GM18858 (cell line): ENCODE data around the gene SMARCB1.
A peak's percentile ranks its signal among the peaks of the same experiment; 100 is the strongest.
"Not testable (repeated sequence)": the region's sequence is repeated elsewhere in the genome, so short reads cannot be mapped to it uniquely, and the experiment has no call there.

ENCODE experiments used
- ATAC-seq: cut with Tn5 transposase; IDR thresholded peaks from one replicate; pipeline ENCODE4 v1.9.1; 2021; ENCODE audit not compliant: unreplicated experiment

The SMARCB1 gene

DNA sequence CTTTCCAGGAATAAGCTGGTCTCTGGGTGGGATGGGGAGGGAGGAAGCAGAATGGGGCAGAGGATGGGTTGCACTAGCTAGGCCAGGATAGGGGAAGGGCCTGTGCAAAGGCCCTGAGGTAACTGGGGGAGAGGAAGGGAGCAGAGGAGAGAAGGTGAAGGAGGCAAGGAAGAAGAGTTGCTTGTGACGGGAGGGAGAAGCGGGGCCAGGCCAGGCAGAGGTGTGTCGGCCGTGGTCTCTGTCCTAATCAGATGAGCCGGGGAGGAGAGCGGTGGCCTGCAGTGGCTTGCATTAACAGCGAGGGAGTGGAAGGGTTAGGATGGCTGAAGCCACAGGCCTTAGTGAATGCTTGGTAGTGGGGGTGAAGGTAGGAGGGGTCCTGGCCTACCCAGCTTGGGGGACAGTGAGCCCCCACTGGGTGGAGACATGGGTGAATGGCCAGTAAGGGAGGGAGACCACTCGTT, 58.0 kb downstream of the SMARCB1 start:
- ATAC-seq, result no peak

DNA sequence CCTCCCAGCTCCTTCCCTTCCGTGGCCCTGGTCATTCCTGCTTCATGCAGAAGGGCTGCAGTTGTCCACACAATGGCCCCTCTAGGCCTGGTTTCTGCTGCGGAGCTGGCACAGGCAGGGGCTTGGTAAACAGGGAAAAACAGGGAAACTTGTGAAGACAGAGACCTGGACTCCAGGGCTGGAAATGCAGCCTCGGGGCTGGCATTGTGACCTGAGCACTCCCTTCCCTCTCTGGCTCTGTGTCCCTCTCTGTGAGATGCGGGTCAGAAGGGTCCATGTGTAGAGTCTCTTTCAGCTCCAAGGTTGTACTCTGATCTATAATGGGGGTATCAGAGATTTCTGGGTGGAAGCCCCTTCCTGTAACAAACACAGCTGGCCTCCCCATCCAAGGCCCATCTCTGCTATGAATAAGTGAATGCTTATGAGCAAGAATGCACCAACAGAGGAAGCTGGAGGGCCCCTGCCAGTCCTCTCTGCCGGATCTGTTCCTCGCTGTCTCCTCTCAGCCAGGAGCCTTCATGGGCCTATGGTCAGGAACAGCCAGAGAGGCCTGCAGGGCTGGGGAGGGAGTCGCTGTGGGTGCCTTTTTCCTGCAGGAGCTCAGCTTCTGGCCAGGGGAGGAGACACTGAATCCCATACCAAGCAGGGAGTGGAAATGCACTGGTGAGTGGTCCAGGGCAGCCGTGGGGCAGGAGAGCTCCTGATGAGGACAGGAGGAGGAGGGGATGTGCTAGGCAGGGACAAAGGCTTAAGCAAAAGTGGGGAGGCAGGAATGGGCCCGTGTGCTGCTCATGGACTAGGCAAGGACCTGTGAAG, 58.7 kb downstream of the SMARCB1 start:
- ATAC-seq, result no peak

DNA sequence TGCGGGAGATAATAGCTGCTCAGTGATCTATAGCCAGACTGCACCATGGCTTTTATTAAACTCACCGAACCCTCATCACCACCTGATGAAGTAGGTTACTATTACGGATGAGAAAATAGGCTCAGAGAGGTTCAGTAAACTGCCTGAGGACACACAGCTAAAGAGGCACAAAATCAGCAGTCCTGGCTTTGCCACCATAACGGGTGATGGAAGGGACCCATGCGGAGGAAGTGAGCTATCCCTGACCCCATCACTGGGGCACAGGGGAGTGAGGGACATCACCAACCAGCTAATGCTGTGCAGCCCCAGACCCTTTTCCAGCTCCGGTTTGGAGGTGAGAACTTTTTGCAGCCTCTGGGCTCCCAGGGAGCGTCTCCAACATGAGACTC, 59.3 kb downstream of the SMARCB1 start:
- no peak for ATAC-seq

DNA sequence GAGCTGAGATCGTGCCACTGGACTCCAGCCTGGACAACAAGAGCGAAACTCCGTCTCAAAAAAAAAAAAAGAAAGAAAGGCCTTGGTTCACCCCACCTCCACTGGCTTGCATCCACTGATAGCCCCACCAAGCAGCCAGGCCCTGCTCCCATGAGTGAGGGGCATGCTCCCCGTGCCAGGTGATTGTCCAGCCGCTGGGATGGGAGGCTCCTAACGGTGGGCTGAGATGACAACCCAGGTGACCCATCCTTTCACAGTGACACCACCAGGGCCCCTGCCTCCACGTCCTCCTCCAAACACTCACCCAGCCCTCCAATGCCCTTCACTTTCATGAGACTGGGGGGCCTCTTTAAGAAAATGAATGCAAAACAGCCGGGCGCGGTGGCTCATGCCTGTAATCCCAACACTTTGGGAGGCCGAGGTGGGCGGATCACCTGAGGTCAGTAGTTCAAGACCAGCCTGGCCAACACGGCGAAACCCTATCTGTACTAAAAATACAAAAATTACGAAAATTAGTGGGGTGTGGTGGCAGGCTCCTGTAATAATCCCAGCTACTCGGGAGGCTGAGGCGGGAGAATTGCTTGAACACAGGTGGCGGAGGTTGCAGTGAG, 60.6 kb downstream of the SMARCB1 start:
- no peak for ATAC-seq

DNA sequence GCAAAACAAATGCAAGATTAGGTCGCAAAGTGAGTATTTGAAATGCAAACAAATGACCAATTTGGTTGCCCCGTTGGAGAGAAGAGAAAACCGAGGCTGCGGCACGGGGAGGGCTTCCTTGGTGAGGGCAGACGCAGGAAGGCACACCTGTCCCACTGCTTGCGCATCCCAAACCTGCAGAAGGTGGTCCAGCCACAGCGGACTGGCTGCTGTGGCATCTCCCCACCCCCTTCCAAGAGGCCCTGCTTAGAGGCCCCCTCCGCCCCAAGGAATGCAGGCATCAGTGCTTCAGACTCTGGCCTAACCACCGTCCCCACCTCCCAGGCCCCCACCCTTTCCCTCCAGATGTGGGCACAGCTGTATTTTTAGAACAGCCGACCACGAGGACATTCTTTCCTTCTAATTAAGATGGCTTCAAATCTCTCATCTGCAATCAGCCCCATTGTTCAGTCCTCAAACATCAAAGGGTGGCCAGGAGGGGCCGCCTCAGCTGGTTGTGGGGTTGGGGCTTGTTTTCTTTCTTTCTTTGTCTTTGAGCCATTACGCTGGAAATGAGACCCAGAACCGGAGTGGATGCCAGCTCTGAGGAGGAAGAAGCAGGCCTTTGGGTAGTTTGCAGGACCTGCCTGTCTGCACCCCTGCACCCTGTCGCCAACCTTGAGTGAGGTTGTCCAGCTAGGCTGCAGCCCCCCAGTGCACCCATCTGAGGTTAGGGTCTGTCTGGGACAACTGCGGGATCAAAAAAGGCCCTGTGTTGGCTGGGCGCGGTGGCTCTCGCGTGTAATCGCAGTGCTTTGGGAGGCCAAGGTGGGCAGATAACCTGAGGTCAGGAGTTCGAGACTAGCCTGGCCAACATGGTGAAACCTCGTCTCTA, 61.5 kb downstream of the SMARCB1 start:
- ATAC-seq, result no peak

DNA sequence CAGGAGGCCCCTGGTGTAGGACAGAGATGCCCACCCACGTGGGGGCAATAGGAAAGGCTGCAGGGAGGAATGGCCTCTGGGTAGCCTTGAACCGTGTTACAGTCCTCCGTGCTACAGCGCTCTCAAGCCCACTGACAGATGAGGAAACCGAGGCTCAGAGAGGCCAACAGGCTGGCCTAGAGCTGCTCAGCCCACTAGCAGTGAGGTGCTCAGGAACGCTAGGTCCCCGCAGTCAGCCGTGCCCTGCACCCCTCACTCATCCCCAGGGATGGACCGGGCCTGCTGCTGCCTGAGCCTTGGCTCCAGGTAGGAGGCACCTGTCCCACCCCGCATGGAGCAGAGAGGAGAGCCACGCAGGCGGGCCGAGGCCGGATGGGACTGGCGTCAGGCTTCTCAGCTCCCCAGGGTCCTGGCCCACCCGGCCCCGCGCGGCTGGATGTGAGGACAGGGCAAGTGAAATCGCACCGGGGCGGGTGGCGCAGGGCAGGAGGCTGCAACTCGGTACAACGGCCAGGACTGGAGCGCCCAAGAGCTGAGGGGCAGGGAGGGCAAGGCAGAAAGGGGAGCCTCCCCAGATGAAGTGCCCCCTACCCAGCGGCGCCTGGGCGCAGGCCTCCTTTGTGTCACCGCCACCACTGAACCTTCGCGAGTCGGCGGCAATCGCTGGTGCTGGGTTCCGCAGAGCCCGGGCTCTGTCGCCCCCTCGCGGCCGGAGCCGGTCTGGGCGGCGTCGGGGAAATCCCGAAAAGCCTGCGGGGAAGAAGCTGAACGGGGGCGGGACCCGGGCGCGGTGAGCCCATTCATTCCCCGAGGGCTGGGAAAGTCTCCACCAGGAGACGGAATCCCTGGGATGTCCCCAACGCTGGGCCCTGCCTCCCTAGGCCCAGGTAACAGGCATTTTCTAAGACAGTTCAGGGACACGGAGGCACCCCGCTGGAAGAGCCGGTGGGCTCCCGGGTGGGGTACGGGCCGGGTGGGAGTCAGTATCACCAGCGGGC, 62.5 kb downstream of the SMARCB1 start:
- no peak for ATAC-seq

DNA sequence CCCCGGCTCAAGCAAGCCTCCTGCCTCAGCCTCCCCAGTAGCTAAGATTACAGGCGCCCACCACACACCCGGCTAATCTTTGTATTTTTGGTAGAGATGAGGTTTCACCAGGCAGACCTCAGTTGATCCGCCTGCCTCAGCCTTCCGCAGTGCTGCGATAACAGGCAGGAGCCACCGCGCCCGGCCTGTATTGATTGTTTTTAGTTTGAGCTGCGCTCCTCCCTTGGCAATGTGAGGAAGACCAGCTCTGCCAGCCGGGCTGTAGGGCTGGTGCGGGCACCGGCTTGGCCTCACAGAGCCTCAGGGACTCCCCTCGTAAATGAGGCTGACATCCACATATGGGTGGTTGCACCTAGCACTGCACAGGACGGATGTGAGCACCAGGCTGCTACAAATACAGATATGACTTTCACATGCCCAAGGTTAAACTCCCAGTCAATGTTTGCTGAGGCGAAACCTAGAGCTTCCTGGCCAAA, 63.4 kb downstream of the SMARCB1 start:
- no peak for ATAC-seq

DNA sequence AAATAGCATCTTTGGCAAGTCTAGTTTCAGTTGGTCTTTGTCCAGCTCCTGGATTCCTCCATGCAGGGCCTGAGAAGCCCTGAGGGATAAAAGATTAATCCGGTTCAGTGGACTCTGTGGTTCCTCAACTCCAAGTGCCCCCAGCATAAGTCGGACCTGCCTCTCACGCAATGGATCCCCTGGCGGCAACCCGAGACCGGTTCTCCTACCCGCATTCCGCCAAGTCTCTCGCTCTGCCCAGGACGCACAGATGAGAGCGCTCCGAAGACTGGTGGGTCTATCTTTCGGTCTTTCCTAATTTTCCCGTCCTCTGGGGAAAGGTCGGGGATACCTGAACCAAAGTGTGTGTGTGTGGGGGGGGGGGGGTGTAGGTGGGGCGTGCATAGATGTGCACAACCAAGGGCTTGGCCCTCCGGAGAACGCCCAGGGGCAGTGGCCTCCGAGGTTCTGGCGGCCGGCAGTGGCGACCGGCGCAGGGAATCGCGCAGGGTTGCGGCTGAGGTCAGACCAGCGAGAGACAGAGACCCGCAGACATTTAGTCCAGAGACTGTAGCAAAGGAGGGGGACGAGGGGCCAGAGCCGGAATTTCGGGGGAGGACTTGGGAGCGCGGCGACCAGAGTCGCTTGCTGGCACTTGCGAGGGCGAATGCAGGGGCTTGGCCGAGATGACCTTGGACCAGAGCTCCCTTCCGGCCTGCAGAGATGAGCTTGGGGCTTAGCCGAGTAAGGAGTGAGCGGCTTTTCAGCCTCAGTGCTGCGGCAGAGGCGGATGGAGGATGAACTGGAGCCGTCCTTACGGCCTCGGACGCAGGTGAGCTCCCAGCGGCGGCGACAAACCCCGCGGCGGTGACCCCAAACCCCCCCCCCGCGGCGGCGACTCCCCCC, 70.2 kb downstream of the SMARCB1 start:
- ATAC-seq, result peak; percentile 17

DNA sequence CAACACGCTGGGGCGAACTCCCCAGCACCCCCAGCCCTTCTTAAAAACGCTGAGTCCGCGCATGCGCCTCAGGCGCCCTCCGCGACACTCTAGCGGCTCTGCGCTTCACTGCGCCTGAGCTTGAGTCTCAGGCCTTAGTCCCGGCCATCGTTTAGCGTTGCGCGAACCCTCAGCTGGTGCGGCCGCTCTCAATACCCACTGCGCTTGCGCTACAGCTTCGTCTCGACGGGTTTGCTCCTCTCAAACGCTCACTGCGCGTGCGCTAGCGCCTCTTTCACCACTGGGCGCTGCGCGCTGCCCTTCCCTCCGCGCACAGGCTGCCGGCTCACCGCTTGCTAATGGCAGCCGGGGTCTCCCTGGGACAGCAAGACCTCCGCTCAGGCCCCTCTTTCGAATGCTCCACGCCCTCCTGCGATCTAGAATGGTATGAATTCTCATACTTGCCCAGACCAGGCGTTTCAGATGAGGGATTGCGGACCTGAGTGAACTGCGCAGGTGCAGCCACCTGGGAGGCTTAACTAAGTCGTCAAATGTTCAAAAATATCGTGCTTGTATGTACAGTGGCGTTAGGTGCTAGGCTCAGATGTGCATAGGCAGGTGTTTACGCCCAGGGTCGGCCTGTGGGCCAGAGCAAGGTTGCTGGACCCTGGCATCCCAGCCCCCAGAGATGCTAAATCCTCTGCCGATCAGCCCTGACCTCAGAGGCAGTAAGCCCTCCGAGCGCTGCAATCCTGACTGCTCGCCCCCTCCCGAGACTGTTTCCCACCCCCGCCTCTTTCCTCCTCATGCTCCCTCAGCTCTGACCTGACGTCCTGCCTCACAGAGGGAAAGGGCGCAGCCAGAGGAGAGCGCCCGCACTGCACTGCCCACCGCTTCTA, 71.1 kb downstream of the SMARCB1 start, which contains the start of gene SLC2A11:
Gene SLC2A11, plus strand, starts transcription at position 270 of the 878 bp plus-strand sequence. Its CDS starts 125 bp downstream, at position 395.
- ATAC-seq, result peak; percentile 85

DNA sequence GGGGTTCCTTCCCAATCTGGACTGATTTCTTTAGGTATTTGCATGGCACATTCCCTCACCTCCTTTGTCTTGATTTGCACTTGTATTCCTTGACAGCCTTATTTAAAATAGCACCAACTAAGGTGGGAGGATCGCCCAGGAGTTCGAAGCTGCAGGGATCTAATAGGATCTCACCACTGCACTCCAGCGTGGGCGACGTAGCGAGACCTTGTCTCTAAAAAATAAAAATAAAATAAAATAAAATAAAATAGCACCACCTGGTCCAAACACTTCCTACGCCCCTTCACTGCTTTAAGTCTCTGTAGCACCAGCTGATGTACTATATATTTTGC, 71.7 kb downstream of the SMARCB1 start:
- ATAC-seq, result no peak

DNA sequence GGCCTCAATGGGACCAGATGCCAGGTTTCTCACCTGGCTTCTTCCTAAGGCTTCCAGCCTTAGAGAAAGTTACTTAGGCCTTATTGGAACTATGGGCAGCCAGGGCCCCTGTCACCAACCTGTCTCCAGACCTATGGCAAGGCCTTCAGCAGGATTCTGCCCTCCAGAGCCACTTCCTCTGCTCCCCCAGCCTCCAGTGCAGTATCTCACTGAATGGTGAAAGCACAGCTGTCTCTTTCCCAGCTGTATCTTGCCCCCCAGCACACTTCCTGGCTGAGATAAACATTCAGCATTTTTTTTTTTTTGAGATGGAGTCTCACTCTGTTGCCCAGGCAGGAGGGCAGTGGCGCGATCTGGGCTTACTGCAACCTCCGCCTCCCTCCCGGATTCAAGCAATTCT, 72.4 kb downstream of the SMARCB1 start:
- ATAC-seq, result no peak

DNA sequence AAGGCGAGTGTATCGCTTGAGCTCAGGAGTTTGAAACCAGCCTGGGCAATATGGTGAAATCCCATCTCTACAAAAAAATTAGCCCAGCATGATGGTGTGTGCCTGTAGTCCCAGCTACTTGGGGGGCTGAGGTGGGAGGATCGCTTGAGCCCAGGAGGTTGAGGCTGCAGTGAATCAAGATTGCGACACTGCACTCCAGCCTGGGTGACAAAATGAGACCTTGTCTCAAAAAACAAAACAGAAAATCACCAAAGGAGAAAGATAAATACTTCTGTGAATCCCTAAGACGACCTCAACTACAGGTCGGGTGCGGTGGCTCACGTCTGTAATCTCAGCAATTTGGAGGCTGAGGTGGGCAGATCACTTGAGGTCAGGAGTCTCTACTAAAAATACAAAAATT, 73.4 kb downstream of the SMARCB1 start:
- not testable (repeated sequence) for ATAC-seq

DNA sequence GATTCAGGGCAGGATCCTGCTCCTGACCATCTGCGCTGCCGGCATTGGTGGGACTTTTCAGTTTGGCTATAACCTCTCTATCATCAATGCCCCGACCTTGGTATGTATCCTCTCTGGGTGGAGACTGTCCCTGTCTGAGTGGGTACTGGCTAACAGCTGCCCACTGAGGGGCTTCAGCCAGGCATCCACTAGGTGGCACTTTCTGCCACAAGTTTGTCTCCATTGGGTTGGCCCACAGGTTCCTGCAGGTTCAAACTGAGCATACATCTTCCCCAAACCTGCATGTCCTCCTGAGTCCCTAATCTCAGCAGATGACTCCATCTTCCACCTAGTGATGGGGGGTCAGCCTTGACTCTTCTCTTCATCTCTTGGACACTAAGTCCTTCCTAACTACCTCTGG, 75.3 kb downstream of the SMARCB1 start:
- ATAC-seq, result no peak

DNA sequence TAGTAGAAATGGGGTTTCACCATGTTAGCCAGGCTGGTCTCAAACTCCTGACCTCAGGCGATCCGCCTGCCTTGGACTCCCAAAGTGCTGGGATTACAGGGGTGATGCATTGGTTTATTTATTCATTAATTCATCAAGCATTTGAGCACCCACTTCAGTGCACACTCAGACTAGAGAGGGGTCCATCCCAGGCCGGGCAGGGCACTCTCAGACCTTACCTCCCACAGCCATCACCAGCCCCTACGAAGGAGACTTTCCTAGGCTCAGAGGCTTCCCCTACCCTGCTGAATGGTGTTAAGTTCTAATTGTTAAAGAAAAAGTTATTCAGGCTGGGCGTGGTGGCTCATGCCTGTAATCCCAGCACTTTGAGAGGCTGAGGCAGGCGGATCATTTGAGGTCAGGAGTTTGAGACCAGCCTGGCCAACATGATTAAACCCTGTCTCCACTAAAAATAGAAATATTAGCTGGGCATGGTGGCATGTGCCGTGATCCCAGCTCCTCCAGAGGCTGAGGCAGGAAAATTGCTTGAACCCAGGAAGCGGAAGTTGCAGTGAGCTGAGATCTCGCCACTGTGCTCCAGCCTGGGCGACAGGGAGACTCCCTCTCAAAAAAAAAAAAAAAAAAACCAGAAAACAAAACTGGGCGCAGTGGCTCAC, 77.9 kb downstream of the SMARCB1 start:
- not testable (repeated sequence) for ATAC-seq

DNA sequence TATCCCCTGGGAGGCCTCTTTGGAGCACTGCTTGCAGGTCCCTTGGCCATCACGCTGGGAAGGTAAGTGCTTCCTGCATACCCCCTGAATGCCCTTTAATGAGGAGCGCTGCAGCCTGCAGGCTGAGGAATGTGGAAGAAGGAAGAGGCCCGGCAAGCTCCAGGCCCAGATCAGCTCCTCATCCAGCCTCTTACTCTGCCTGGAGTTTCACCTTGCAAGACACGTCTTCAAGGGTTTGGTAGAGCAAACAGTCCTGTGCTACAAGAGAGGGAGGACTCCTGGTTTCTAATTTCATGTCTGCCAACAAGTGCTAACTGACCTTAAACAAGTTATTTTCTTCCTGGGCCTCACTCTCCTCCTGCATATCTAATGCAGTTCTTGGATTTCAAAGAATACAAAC, 81.8 kb downstream of the SMARCB1 start:
- ATAC-seq, result no peak

DNA sequence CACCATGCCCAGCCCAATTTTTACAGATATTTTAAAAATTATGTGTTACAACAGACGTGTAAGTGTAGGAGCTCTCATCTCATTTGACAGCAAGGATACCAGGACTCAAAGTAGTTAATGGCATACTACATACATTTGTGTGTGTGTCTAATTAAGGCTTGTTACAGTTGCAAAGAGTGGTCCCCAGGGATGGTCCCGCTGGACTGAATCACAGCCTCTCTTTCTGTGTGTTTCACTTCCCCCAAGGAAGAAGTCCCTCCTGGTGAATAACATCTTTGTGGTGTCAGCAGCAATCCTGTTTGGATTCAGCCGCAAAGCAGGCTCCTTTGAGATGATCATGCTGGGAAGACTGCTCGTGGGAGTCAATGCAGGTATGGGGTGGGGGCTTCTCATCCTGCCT, 88.1 kb downstream of the SMARCB1 start:
- ATAC-seq, result no peak

DNA sequence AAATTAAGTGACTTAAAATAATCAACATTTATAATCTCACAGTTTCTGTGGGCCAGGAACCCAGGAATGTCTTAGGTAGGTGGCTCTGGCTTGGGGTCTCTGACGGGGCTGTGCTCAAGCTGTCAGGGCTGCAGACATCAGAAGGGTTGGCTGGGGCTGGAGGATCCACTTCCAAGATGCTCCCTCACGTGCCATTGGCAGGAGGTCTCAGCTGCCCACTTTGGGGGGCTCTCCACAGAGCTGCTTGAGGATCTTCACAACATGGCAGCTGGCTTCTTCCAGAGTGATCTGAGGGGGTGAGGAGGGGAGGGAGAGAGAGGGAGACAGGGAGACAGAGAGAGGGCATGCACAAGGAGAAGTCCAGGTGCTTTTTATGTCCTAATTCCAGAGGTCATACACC, 89.0 kb downstream of the SMARCB1 start:
- no peak for ATAC-seq

DNA sequence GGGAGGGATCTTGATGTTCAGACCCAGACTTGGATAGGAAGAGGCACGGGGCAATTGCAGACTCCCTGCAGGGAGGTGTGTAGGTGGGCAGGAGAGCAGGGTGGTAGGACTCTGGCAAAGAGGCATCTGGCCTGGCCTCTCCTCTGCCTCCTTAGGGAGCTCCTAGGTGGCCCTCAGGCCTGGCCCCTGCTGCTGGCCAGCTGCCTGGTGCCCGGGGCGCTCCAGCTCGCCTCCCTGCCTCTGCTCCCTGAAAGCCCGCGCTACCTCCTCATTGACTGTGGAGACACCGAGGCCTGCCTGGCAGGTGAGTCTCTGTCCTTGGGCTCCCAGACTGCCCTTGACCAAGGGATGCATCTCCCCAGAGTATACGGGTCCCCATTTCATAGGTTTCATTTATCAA, 90.8 kb downstream of the SMARCB1 start:
- no peak for ATAC-seq
